Keratinocyte (primary cell): Measurements from ENCODE around the gene PRRC1. TPM values are rescaled to one million over a fixed set of nuclear protein-coding genes. Genes with fewer than 3 reads are reported as not detected.

Experiments
- DNase-seq: peaks from one replicate; pipeline ENCODE4 v3.0.0-alpha.2; 2011; ENCODE audit warnings: low read depth, missing footprints, low spot score
- FAIRE-seq: peaks from 2 replicates; lab custom pipeline; 2011; peaks lifted over from hg19 to GRCh38; lab: Jason Lieb, UNC
- H2AFZ ChIP-seq: 2 replicates; pipeline ENCODE4 v1.6.0; 2012; ENCODE audit warnings: low read length, control low read depth, inconsistent platforms; ENCODE audit not compliant: control insufficient read depth
- H3K27ac ChIP-seq: 2 replicates; pipeline ENCODE4 v1.5.1; 2011; ENCODE audit warnings: low read length; ENCODE audit not compliant: control insufficient read depth, insufficient read depth
- H3K27me3 ChIP-seq: 3 replicates; pipeline ENCODE4 v1.6.0; 2011; ENCODE audit warnings: low read length; ENCODE audit not compliant: control insufficient read depth, insufficient read depth; ENCODE audit errors: extremely low read depth
- H3K36me3 ChIP-seq, 2 experiments: 2 replicates in 1 of 2; 3 replicates in 1 of 2; pipeline ENCODE4 v1.5.1; 2011; ENCODE audit warnings: low read length in 2 of 2, mild to moderate bottlenecking in 1 of 2; ENCODE audit not compliant: control insufficient read depth in 2 of 2, insufficient read depth in 2 of 2; ENCODE audit errors: extremely low read depth in 1 of 2
- H3K4me1 ChIP-seq: 3 replicates; pipeline ENCODE4 v1.5.1; 2011; ENCODE audit warnings: low read length; ENCODE audit not compliant: control insufficient read depth, insufficient read depth; ENCODE audit errors: extremely low read depth
- H3K4me2 ChIP-seq: 3 replicates; pipeline ENCODE4 v1.6.0; 2011; ENCODE audit warnings: low read depth, low read length; ENCODE audit not compliant: control insufficient read depth, insufficient read depth; ENCODE audit errors: extremely low read depth
- H3K4me3 ChIP-seq, 3 experiments: fragments of 200-600 bp in 1 of 3; sonication (generic) in 1 of 3; 2 replicates in 2 of 3; 3 replicates in 1 of 3; pipeline ENCODE4 v1.5.1; 2011 to 2016; ENCODE audit warnings: low read length in 3 of 3, mild to moderate bottlenecking in 3 of 3, control low read depth in 2 of 3, inconsistent platforms in 1 of 3, low read depth in 1 of 3, mixed read lengths in 1 of 3, mixed run types in 1 of 3, moderate library complexity in 1 of 3; ENCODE audit not compliant: control insufficient read depth in 2 of 3, insufficient read depth in 2 of 3; ENCODE audit errors: extremely low read depth in 1 of 3
- H3K79me2 ChIP-seq: 2 replicates; pipeline ENCODE4 v1.6.0; 2012; ENCODE audit warnings: low read length; ENCODE audit not compliant: control insufficient read depth, insufficient read depth
- H3K9ac ChIP-seq: 3 replicates; pipeline ENCODE4 v1.6.0; 2011; ENCODE audit warnings: low read length; ENCODE audit not compliant: control insufficient read depth, insufficient read depth; ENCODE audit errors: extremely low read depth
- H3K9me1 ChIP-seq: 3 replicates; pipeline ENCODE4 v1.6.0; 2011; ENCODE audit warnings: low read length; ENCODE audit not compliant: control insufficient read depth, insufficient read depth; ENCODE audit errors: extremely low read depth
- H3K9me3 ChIP-seq: 2 replicates; pipeline ENCODE4 v1.5.1; 2012; ENCODE audit warnings: low read depth, low read length; ENCODE audit not compliant: control insufficient read depth
- H4K20me1 ChIP-seq: 3 replicates; pipeline ENCODE4 v1.6.0; 2011; ENCODE audit warnings: low read length; ENCODE audit not compliant: control insufficient read depth, insufficient read depth; ENCODE audit errors: extremely low read depth
- EZH2 ChIP-seq: IDR thresholded peaks from one replicate; pipeline ENCODE4 v1.6.1; 2012; ENCODE audit warnings: inconsistent platforms, mild to moderate bottlenecking, low read length, moderate library complexity
- dilution Hi-C: fragments of 300-500 bp; cut with MboI; formaldehyde crosslinking; loops from one replicate; pipeline ENCODE4 v1.7.0; 2020; ENCODE audit warnings: low sequenced_read_pairs; ENCODE audit not compliant: extremely low pct_ligation_motif_present
- polyA plus RNA-seq, 5 experiments: library from polyadenylated mRNA; depleted of rRNA in 3 of 5; stranded (reverse) in 3 of 5; stranded (forward) in 1 of 5; unstranded in 1 of 5; fragments of >200 nt; gene quantifications; 1 replicate in 1 of 5; 2 replicates in 3 of 5; 3 replicates in 1 of 5; pipeline versions ENCODE4 v1.2.1 to v1.2.3, GENCODE V29; 2011 to 2012; ENCODE audit warnings: missing spikeins in 2 of 5, low read depth in 1 of 5, low replicate concordance in 1 of 5
- TF ChIP-seq, protein P1 (sequence below), 3 experiments: IDR thresholded peaks in 1 of 3; conservative IDR thresholded peaks in 1 of 3; optimal IDR thresholded peaks in 1 of 3; 2 replicates in 2 of 3; 3 replicates in 1 of 3; pipeline versions ENCODE3 to v1.5.1; 2011; ENCODE audit warnings: low read length in 3 of 3, mild to moderate bottlenecking in 3 of 3, moderate library complexity in 2 of 3, control low read depth in 1 of 3, inconsistent platforms in 1 of 3; ENCODE audit not compliant: insufficient read depth in 2 of 3; ENCODE audit errors: extremely low read depth in 1 of 3

The PRRC1 gene
- polyA plus RNA-seq, 1 donor (not counting 4 experiments of a cell fraction or from before 2014, with no cell fraction given) = 48.6 TPM

DNA sequence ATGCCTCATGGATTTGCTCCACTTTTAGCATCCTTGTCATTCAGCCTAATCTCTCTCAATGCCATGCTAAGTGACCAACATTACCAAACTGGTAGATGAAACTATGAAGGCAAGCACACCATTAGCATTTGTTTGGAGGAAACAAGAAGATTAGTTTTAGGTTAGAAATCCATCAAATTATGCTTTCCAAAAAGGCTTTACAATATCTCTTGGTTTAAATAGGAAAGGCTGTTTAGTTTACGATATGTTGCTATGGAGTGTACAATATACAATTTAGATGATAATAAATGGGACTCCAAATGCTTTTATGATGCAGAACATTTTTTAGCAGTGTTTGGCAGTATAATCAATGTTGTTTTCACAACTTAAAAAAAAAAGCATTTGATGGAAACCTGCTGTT is 83.7 kb downstream of the PRRC1 start:
- Histone ChIP-seq H3K4me2 (no peak overlapping the region), H3K79me2 (no peaks in the 10 kb centered on the region), H3K27ac (no peak overlapping the region), H3K9me3 (no peaks in the 10 kb centered on the region), H4K20me1 (no peaks in the 10 kb centered on the region), H3K9me1 (no peaks in the 10 kb centered on the region), H3K9ac (no peak overlapping the region), H3K36me3 (no peaks in the 10 kb centered on the region), H2AFZ (no peak overlapping the region), H3K4me1 (no peaks in the 10 kb centered on the region), H3K4me3 (no peak overlapping the region), H3K27me3 (no peaks in the 10 kb centered on the region)
- TF ChIP-seq, protein P1, sequence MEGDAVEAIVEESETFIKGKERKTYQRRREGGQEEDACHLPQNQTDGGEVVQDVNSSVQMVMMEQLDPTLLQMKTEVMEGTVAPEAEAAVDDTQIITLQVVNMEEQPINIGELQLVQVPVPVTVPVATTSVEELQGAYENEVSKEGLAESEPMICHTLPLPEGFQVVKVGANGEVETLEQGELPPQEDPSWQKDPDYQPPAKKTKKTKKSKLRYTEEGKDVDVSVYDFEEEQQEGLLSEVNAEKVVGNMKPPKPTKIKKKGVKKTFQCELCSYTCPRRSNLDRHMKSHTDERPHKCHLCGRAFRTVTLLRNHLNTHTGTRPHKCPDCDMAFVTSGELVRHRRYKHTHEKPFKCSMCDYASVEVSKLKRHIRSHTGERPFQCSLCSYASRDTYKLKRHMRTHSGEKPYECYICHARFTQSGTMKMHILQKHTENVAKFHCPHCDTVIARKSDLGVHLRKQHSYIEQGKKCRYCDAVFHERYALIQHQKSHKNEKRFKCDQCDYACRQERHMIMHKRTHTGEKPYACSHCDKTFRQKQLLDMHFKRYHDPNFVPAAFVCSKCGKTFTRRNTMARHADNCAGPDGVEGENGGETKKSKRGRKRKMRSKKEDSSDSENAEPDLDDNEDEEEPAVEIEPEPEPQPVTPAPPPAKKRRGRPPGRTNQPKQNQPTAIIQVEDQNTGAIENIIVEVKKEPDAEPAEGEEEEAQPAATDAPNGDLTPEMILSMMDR (optimal IDR thresholded peaks at IDR 0.05 in 1 of 3, IDR thresholded peaks at IDR 0.05 in 1 of 3, conservative IDR thresholded peaks at IDR 0.05 in 1 of 3; ENCODE audit: extremely low read depth in 1 of 3, insufficient read depth in 2 of 3, low read length in 3 of 3) = no peak
- no peak for TF ChIP-seq EZH2
- dilution Hi-C loops = no loop called here
- DNase-seq = no peak
- no peak for FAIRE-seq

GRCh38 chr5:127601601-127602000 is 84.2 kb downstream of the PRRC1 start:
- Histone ChIP-seq H3K4me1 (no peaks in the 10 kb centered on the region), H3K36me3 (no peaks in the 10 kb centered on the region), H2AFZ (no peak overlapping the region), H3K9me3 (no peaks in the 10 kb centered on the region), H3K79me2 (no peaks in the 10 kb centered on the region), H3K27ac (no peak overlapping the region), H3K4me3 (no peak overlapping the region), H3K9me1 (no peaks in the 10 kb centered on the region), H3K9ac (no peak overlapping the region), H4K20me1 (no peaks in the 10 kb centered on the region), H3K4me2 (no peak overlapping the region), H3K27me3 (no peaks in the 10 kb centered on the region)
- no peak for TF ChIP-seq EZH2
- TF ChIP-seq, protein P1 (optimal IDR thresholded peaks at IDR 0.05 in 1 of 3, IDR thresholded peaks at IDR 0.05 in 1 of 3, conservative IDR thresholded peaks at IDR 0.05 in 1 of 3; ENCODE audit: extremely low read depth in 1 of 3, insufficient read depth in 2 of 3, low read length in 3 of 3) = no peak
- FAIRE-seq = no peak
- no peak for DNase-seq
- dilution Hi-C loops = no loop called here
